ENCODE measurements around the gene FRMD8.

GRCh38 chr11:65380460-65381119, 5.8 kb upstream of the FRMD8 start:
- no peak for TF ChIP-seq POLR2A (IDR thresholded peaks at IDR 0.05)
- no peak for TF ChIP-seq POLR2AphosphoS5 (IDR thresholded peaks at IDR 0.05)
